Left lung (tissue), 10 donors: ENCODE results near the gene TRHDE. TPM values are rescaled to one million over a fixed set of nuclear protein-coding genes. Genes with fewer than 3 reads are reported as not detected.

Experiments
- ATAC-seq: fragments of 200-7000 bp; cut with Tn5 transposase; one replicate; pipeline ENCODE4 v1.9.1; 2020; ENCODE audit warnings: moderate library complexity
- DNase-seq, 4 donors: peaks; one replicate each; pipeline ENCODE4 v3.0.0-alpha.2; 2013 to 2020
- H3K27ac ChIP-seq, 2 donors: fragments of 200-600 bp; sonication (generic) in 1 of 2; one replicate each; pipeline versions ENCODE4 v1.5.0 to v1.8.0; 2020 to 2021
- H3K27me3 ChIP-seq, 2 donors: fragments of 200-600 bp; sonication (generic) in 1 of 2; one replicate each; pipeline versions ENCODE4 v1.5.0 to v1.8.0; 2020 to 2021
- H3K36me3 ChIP-seq, 2 donors: fragments of 200-600 bp; sonication (generic) in 1 of 2; one replicate each; pipeline versions ENCODE4 v1.5.0 to v1.8.0; 2020 to 2021
- H3K4me1 ChIP-seq, 2 donors: fragments of 200-600 bp; one replicate each; pipeline ENCODE4 v1.8.0; 2021
- H3K4me3 ChIP-seq, 2 donors: fragments of 200-600 bp; sonication (generic) in 1 of 2; one replicate each; pipeline versions ENCODE4 v1.5.0 to v1.8.0; 2020 to 2021; ENCODE audit warnings: mild to moderate bottlenecking in 1 of 2
- H3K9me3 ChIP-seq, 2 donors: fragments of 200-600 bp; sonication (generic) in 1 of 2; one replicate each; pipeline versions ENCODE4 v1.5.0 to v1.8.0; 2020 to 2021
- intact Hi-C, 2 donors: fragments of 100-400 bp; cut with DNase I; formaldehyde crosslinking; loops; one replicate each; pipeline versions ENCODE4 v1.11.2 to v1.14.2; 2022
- polyA plus RNA-seq, 6 donors: library from polyadenylated mRNA; unstranded; fragments of 120-200 nt; gene quantifications; one replicate each; pipeline ENCODE4 v1.2.1, GENCODE V29; 2013; ENCODE audit not compliant: insufficient read length in 6 of 6
- total RNA-seq, 2 donors: library from RNA; stranded (reverse); fragmentation: NEBNext Ultra II Directional; extraction: Animal tissue kit (Norgen Biotek cat#: 25700); gene quantifications; one replicate each; pipeline ENCODE4 v1.2.1, GENCODE V29; 2021
- TF ChIP-seq, protein P1 (sequence below), 2 donors: fragments of 200-600 bp; sonication (generic) in 1 of 2; IDR thresholded peaks; one replicate each; pipeline versions ENCODE4 v1.5.0 to v1.8.0; 2021; ENCODE audit warnings: antibody characterized with exemption in 2 of 2
- donor health status: DM: no; HTN: yes; CAD: no.
- donor health status: DM: no; HTN: no; CAD: no.

Gene TRHDE
- total and polyA plus RNA-seq, 8 donors: 0.87 to 4.3 (median 2.8) TPM

DNA sequence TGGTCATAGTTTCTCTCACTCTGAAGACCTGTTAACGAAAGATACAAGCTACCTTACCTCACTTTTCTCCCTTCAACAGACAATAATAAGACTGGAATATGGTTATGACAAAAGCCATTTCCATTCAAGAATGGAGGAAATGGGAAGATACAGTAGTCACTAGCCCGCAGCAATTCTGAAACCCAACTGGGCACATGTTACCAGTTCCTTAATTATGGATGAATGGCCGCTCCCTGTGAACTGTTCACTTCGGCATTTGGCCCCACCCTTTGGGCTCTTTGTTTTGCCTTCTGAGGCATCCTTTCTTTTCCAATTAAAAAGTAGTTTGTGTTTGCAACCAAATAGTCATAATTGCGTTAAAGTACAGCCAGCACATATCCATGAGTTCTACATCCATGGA, 19.0 kb downstream of the TRHDE start:
- H3K9me3 ChIP-seq: no peaks in the 10 kb centered on the region
- DNase-seq (no peak), ATAC-seq (no peak)
- intact Hi-C loops: no loop called here
- no peaks in the 10 kb centered on the region for H3K4me1 ChIP-seq
- H3K27ac ChIP-seq: no peak overlapping the region
- H3K27me3 ChIP-seq: no peaks in the 10 kb centered on the region
- TF ChIP-seq, protein P1, sequence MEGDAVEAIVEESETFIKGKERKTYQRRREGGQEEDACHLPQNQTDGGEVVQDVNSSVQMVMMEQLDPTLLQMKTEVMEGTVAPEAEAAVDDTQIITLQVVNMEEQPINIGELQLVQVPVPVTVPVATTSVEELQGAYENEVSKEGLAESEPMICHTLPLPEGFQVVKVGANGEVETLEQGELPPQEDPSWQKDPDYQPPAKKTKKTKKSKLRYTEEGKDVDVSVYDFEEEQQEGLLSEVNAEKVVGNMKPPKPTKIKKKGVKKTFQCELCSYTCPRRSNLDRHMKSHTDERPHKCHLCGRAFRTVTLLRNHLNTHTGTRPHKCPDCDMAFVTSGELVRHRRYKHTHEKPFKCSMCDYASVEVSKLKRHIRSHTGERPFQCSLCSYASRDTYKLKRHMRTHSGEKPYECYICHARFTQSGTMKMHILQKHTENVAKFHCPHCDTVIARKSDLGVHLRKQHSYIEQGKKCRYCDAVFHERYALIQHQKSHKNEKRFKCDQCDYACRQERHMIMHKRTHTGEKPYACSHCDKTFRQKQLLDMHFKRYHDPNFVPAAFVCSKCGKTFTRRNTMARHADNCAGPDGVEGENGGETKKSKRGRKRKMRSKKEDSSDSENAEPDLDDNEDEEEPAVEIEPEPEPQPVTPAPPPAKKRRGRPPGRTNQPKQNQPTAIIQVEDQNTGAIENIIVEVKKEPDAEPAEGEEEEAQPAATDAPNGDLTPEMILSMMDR (IDR thresholded peaks at IDR 0.05): no peak
- H3K4me3 ChIP-seq: no peak overlapping the region
- H3K36me3 ChIP-seq: no peaks in the 10 kb centered on the region

- DNase-seq: peak in 1 of 4 donors; percentile 37
- ATAC-seq: no peak
- Histone ChIP-seq H3K4me1 (no peaks in the 10 kb centered on the region), H3K9me3 (no peaks in the 10 kb centered on the region), H3K36me3 (no peaks in the 10 kb centered on the region), H3K4me3 (no peak overlapping the region), H3K27ac (no peak overlapping the region), H3K27me3 (no peaks in the 10 kb centered on the region)
- TF ChIP-seq, protein P1 (IDR thresholded peaks at IDR 0.05): no peak
- intact Hi-C loops: no loop called here
Observed at GRCh38 chr12:72293701-72294100, 21.5 kb downstream of the TRHDE start.

DNA sequence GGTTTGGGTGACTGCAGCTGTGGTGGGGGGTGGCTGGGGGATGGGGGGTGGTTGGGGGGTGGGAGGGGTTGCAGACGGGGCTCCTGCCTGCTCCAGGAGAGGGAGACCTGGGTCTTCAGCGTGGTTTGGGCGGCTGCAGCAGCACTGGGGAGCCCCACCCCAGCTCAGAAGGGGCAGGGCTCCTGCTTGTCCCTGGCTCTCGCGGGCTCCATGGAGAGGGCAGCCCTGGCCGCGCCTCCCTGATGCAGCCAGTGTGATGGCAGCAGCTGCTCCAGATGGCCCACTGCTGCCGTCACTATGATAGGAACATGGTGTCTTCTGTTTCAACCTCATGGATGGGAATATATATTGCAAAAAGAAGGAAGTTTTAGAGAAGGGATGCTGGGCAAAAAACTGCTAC, 22.9 kb downstream of the TRHDE start:
- no peaks in the 10 kb centered on the region for H3K36me3 ChIP-seq
- H3K4me3 ChIP-seq: no peak overlapping the region
- H3K27ac ChIP-seq: no peak overlapping the region
- intact Hi-C loops: no loop called here
- ATAC-seq: no peak
- H3K4me1 ChIP-seq: no peaks in the 10 kb centered on the region
- no peaks in the 10 kb centered on the region for H3K9me3 ChIP-seq
- TF ChIP-seq, protein P1 (IDR thresholded peaks at IDR 0.05): no peak
- no peaks in the 10 kb centered on the region for H3K27me3 ChIP-seq
- DNase-seq: peak in 1 of 4 donors; percentile 58

DNA sequence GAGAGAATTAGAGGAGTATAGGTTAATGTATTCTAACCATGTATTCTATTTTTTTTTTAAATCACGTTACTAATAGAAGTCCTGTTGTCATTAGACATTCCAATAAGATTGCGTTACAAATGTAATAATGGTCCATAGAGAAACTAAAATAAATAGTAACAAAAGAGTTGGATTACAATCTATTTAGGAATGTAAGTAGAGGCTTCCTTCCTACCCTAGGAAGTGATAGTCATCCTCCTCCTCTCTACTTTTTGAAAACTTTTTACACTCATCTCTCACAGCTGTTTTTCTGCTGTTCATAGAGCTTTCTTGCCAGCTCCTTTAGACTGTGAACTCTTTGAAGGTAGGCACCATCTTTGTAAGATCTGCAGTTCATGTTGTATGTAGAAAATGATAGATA, 23.6 kb downstream of the TRHDE start:
- TF ChIP-seq, protein P1 (IDR thresholded peaks at IDR 0.05): no peak
- ATAC-seq (no peak), DNase-seq (no peak)
- no peaks in the 10 kb centered on the region for H3K4me1 ChIP-seq
- no peaks in the 10 kb centered on the region for H3K36me3 ChIP-seq
- H3K27me3 ChIP-seq: no peaks in the 10 kb centered on the region
- H3K27ac ChIP-seq: no peak overlapping the region
- H3K4me3 ChIP-seq: no peak overlapping the region
- no peaks in the 10 kb centered on the region for H3K9me3 ChIP-seq
- intact Hi-C loops: no loop called here

DNA sequence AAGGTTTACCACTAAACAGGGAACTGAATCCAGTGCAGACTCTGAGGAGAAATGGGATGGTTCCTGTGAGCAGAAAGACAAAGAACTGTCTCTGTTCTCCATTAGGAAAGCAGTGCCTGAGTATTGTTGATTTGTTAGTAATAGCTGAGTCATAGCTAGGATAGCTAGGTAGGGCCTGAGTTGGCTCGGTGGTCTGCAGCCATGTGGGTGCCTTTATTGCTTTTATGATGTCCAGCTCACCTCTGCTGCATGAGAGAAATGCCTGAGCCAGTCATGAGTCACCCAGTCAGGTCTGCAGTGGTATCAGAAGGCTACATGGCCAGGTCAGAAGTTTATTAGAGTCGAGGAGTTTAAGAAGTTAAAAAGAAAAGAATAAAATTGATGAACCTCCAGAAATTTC, 24.2 kb downstream of the TRHDE start:
- no peaks in the 10 kb centered on the region for H3K27me3 ChIP-seq
- H3K4me3 ChIP-seq: no peak overlapping the region
- no peak for ATAC-seq
- H3K27ac ChIP-seq: no peak overlapping the region
- H3K4me1 ChIP-seq: no peaks in the 10 kb centered on the region
- no peaks in the 10 kb centered on the region for H3K9me3 ChIP-seq
- TF ChIP-seq, protein P1 (IDR thresholded peaks at IDR 0.05): no peak
- no peaks in the 10 kb centered on the region for H3K36me3 ChIP-seq
- no peak for DNase-seq
- intact Hi-C loops: no loop called here
